Measurements from ENCODE around the gene KLHL35. TPM values are rescaled to one million over a fixed set of nuclear protein-coding genes. Genes with fewer than 3 reads are reported as not detected.

Gene KLHL35
- total RNA-seq, 1 experiment from 2014 or later: 0.83 TPM

GRCh38 chr11:75402002-75402773 lies 30.8 kb downstream of the KLHL35 start:
- Histone ChIP-seq H3K9me3 (ENCODE audit: control insufficient read depth, low read depth, low read length) (no peaks in the 10 kb centered on the region), H2BK20ac (ENCODE audit: low read depth, low read length, poor library complexity, severe bottlenecking) (no peak overlapping the region), H4K5ac (ENCODE audit: insufficient read length, low read depth, low read length) (no peak overlapping the region), H2AFZ (ENCODE audit: low read length) (no peak overlapping the region), H4K91ac (ENCODE audit: insufficient read length, low read depth, low read length) (no peak overlapping the region), H2BK120ac (ENCODE audit: low read depth, low read length, poor library complexity, severe bottlenecking) (no peak overlapping the region), H3K14ac (ENCODE audit: insufficient read depth, low read length) (no peak overlapping the region), H4K8ac (replicated peaks; ENCODE audit: insufficient read length, low read depth, low read length) (no peak overlapping the region), H3K23me2 (ENCODE audit: insufficient read length, low read depth, low read length, poor library complexity, severe bottlenecking) (peaks cover 9% of the 10 kb centered on the region), H2BK15ac (ENCODE audit: low read depth, low read length) (no peak overlapping the region), H4K20me1 (ENCODE audit: control insufficient read depth, insufficient read depth, insufficient read length) (peaks cover 3% of the 10 kb centered on the region), H3T11ph (ENCODE audit: low read length) (no peak overlapping the region), H3K79me1 (ENCODE audit: insufficient read depth, low read depth, low read length, poor library complexity, severe bottlenecking) (peaks cover 11% of the 10 kb centered on the region), H3K4me2 (ENCODE audit: insufficient read depth, insufficient read length, low read length) (peak overlapping the region; percentile 75), H2BK5ac (ENCODE audit: insufficient read length, low read length) (no peak overlapping the region), H3K9ac (ENCODE audit: extremely low read depth, insufficient read length, low read length) (peak overlapping the region; percentile 9), H3K56ac (ENCODE audit: insufficient read length, low read depth, low read length) (no peak overlapping the region), H2BK12ac (ENCODE audit: insufficient read length, low read depth, low read length) (no peak overlapping the region), H3K23ac (ENCODE audit: insufficient read length, low read depth, low read length) (no peak overlapping the region), H2AK5ac (ENCODE audit: insufficient read length, low read length) (no peak overlapping the region), H3K4me1 (ENCODE audit: insufficient read depth, low read length) (no peaks in the 10 kb centered on the region; the same call in 1 of the 2 replicates), H3K18ac (ENCODE audit: insufficient read length, low read depth, low read length) (no peak overlapping the region), H3K4ac (ENCODE audit: low read depth, low read length) (no peak overlapping the region), H3K27me3 (ENCODE audit: insufficient read depth, low read length) (no peaks in the 10 kb centered on the region), H3K27ac (ENCODE audit: insufficient read length, low read depth, low read length) (no peak overlapping the region), H3K79me2 (ENCODE audit: insufficient read depth, low read length) (peaks cover 34% of the 10 kb centered on the region)
- no peaks in the 10 kb centered on the region; the same call in 1 of the 2 replicates for H3K27me3 Mint-ChIP-seq (ENCODE audit: low read depth)
- peaks cover 75 to 79% (median 77%) of the 10 kb centered on the region in 3 experiments for H3K36me3 Mint-ChIP-seq (ENCODE audit: insufficient read depth in 1 of 3, low read depth in 3 of 3)
- TF ChIP-seq CTCF (conservative IDR thresholded peaks at IDR 0.05): peak; percentile 25; the same call in 1 of the 3 replicates
- H3K27ac Mint-ChIP-seq: peak overlapping the region; percentile 16 to 91 (median 74); a peak in 5 of 7 replicates
- H3K4me1 Mint-ChIP-seq: peaks cover 22 to 35% of the 10 kb centered on the region in 2 experiments
- DNase-seq: no peak
- peak overlapping the region; percentile 97 to 99 for H3K4me3 Mint-ChIP-seq
- WGBS (ENCODE audit: extremely low coverage, insufficient read length, low lambda C conversion rate): no CpG with 5 or more reads among the region's 10 CpGs
- H3K9me3 Mint-ChIP-seq: peaks cover 4 to 6% of the 10 kb centered on the region in 2 experiments; a peak in 3 of 5 replicates
